Measurements from ENCODE around the gene ACTRT2. TPM values are rescaled to one million over a fixed set of nuclear protein-coding genes. Genes with fewer than 3 reads are reported as not detected.

Gene ACTRT2
- total RNA-seq, 1 experiment from 2014 or later, result not detected

DNA sequence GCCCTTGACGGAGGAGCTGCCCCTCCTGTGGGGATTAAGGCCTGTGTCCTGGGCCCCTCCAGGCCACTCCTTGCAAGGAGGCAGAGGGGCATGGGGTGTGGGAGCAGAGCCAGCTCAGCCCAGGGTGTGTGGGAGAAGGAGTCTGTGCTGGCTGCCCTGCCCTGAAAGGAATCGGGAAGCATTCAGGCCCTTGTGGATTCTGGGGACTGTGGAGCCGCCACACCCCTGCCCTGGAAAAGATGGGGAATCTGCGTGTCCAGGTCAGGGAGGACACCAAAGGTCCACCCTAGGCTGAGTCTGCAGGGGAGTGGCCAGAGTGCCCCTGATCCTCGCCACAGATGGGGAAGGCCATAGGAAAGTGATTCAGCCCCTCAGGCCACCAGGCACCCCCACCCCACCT, 31.2 kb downstream of the ACTRT2 start:
- Histone ChIP-seq H3K27ac (no peak overlapping the region), H3K4me3 (no peak overlapping the region), H3K4me1 (no peaks in the 10 kb centered on the region), H3K27me3 (peaks cover 8% of the 10 kb centered on the region; the same call in 1 of the 2 replicates), H3K9me3 (replicated peaks) (no peaks in the 10 kb centered on the region), H3K36me3 (no peaks in the 10 kb centered on the region)
- no peak for DNase-seq

DNA sequence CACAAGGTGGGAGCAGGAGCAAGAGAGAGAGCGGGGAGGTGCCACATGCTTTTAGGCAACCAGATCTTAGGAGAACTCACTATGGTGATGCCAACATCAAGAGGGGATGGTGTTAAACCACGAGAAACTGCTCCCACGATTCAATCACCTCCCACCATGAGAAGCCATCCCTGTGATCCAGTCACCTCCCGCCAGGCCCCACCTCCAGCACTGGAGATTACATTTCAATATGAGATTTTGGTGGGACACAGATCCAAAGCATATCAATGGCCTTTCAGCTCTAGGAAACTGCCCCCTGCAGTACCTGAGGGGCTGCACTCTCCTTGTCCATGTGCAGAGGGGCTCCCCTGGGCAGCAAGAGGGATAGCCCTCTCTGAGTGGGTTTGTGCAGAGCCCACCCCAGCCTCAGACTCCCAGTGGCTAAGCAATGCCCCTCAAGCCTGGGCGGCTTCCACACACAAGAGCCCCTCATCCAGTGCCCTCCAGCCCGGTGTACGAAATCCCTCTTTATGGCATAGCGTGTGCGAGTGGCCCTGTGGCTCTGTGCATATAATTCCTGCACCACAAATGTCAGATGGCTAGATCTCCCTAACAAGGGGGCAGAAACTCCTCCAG, 32.2 kb downstream of the ACTRT2 start:
- DNase-seq, result no peak
- H3K27ac ChIP-seq, result no peak overlapping the region
- no peaks in the 10 kb centered on the region for H3K9me3 ChIP-seq (replicated peaks)
- no peak overlapping the region for H3K4me3 ChIP-seq
- H3K27me3 ChIP-seq, result peaks cover 8% of the 10 kb centered on the region; the same call in 1 of the 2 replicates
- H3K36me3 ChIP-seq, result no peaks in the 10 kb centered on the region
- no peaks in the 10 kb centered on the region for H3K4me1 ChIP-seq

DNA sequence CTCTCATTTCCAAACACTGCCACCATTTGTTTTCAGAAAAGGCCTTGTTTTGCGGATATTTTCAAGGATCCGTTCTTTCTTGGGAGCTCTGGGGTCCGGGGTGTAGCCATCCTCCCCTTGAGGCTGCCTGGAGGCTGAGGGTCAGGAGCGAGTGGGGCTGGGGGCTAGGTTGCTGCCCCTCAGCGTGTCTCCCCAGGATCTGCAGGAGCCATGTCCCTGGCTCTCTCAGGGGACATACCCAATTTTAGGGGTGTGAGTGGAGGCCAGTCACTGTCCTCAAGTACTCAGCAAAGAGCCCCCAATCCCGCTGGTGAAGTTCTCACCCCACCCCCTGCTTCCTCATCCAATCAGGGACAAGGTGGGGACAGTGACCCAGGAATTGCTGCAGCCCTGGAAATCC, 32.7 kb downstream of the ACTRT2 start:
- no peaks in the 10 kb centered on the region for H3K9me3 ChIP-seq (replicated peaks)
- no peaks in the 10 kb centered on the region for H3K4me1 ChIP-seq
- DNase-seq, result no peak
- H3K36me3 ChIP-seq, result no peaks in the 10 kb centered on the region
- no peak overlapping the region for H3K27ac ChIP-seq
- H3K27me3 ChIP-seq, result peaks cover 8% of the 10 kb centered on the region; the same call in 1 of the 2 replicates
- no peak overlapping the region for H3K4me3 ChIP-seq

DNA sequence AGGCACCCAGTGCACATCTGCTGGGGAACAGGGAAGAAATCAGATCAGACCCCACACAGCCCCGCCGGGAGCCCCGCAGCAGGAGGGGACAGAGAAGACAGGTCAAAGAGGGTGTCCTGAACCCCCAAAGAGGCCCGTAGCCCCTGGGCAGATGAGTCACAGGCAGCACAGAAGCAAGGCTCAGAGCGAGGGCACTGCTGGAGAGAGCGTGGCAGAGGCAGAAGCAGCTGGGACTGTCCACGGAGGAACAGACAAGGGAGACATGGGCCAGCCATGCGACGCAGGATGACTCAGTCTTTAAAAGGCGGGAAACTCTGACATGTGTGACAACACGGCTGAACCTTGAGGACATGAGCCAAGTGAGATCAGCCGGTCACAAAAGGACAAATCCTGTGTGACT, 33.2 kb downstream of the ACTRT2 start:
- Histone ChIP-seq H3K27me3 (peaks cover 8% of the 10 kb centered on the region; the same call in 1 of the 2 replicates), H3K9me3 (replicated peaks) (no peaks in the 10 kb centered on the region), H3K36me3 (no peaks in the 10 kb centered on the region), H3K4me3 (no peak overlapping the region), H3K4me1 (no peaks in the 10 kb centered on the region), H3K27ac (no peak overlapping the region)
- DNase-seq, result no peak

DNA sequence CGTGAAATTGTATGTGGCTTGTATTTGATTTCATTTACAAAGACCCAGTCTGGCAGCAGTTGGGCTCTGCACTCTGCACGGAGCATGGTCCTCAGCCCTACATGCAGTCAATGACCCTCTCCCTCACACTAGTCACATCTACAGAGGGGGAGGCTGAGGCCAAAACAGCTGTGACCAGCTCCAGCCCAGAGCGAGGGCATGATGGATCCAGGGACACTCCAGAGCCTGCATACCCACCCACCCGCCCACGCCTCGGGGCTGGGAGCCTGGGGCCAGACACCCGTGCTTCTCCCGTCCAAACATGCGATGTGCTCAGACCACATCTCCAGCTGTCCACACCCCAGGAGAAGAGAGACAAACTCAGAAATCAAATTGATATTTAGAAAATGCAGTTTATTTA, 33.8 kb downstream of the ACTRT2 start:
- H3K36me3 ChIP-seq, result no peaks in the 10 kb centered on the region
- H3K9me3 ChIP-seq (replicated peaks), result no peaks in the 10 kb centered on the region
- no peak overlapping the region for H3K27ac ChIP-seq
- no peak for DNase-seq
- H3K27me3 ChIP-seq, result peaks cover 8% of the 10 kb centered on the region; the same call in 1 of the 2 replicates
- H3K4me3 ChIP-seq, result no peak overlapping the region
- no peaks in the 10 kb centered on the region for H3K4me1 ChIP-seq

DNA sequence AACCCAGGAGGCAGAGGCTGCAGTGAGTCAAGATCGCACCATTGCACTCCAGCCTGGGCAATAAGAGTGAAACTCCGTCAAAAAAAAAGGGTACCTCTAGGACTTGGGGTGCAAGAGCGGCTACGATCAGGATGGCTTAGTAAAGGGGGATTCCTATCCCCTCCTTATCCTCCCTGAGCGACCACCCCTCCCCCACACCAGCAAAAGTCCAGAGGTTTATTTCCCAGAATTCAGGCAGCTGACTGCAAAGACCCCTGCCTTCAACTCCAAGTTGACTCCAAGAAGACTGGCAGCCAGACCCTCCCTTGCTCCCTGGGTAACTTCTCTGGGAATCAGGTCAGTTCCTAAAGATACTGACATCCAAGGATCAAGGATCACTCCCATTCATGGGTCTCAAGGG, 35.4 kb downstream of the ACTRT2 start:
- no peak overlapping the region for H3K27ac ChIP-seq
- H3K27me3 ChIP-seq, result peaks cover 13% of the 10 kb centered on the region; the same call in 1 of the 2 replicates
- no peak for DNase-seq
- H3K36me3 ChIP-seq, result no peaks in the 10 kb centered on the region
- no peaks in the 10 kb centered on the region for H3K4me1 ChIP-seq
- H3K9me3 ChIP-seq (replicated peaks), result no peaks in the 10 kb centered on the region
- no peak overlapping the region for H3K4me3 ChIP-seq

DNA sequence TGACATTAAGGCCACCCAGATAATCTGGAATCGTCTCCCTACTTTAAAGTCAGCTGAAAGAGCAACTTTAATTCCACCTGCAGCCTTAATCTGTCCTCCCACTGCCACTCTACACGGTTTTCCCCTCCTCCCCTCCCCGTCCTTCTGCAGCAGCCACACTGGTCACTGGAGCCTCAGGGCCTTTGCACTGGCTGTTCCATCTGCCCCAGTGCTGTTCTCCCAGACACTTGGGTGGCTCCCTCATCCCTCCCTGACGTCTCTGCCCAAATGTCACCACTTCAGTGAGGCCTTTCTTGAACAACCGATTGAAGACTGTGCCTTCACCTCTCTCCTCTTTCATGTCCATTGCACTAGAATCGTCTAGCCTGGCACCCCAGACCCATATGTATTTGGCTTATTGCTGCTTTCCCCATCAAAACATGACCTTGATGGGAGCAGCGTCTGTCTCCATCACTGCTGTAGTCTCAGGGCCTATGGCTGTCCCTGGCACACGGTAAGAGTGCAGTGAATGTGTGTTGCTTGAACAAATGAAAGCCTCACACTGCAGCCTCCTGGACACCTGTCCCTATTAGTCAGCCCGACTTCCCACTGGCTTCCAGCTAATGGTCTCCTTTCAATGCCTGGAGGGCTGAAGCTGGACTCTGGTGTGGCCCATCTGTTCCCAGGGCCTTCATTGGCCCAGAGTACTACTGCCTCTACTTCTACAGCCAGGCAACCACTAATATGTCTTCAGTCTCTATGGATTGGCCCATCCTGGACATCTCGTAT, 37.2 kb downstream of the ACTRT2 start:
- Histone ChIP-seq H3K4me1 (no peaks in the 10 kb centered on the region), H3K27me3 (peaks cover 13% of the 10 kb centered on the region; the same call in 1 of the 2 replicates), H3K36me3 (no peaks in the 10 kb centered on the region), H3K4me3 (no peak overlapping the region), H3K27ac (no peak overlapping the region), H3K9me3 (replicated peaks) (no peaks in the 10 kb centered on the region)
- peak in 1 of 2 experiments; percentile 58 for DNase-seq

DNA sequence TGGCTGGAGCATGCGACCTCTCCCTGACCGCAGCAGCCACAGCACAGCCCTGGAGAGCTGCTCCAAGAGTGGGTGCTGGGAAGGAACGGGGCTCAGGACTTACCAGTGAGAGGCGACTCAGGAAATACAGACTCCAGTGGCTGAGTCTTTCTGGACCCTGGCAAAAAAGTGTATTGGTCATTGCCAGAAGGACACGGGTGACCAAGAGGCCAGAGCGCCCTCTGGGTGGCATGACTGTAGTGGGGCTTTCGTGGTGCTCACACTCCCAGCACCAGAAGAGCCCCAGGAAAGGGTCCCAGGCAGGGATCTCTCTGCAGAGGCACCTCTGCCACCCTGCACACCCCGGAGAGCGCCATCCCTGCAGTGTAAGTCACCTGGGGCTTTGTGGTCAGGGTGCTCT, 38.9 kb downstream of the ACTRT2 start:
- no peak overlapping the region for H3K27ac ChIP-seq
- no peak overlapping the region for H3K4me3 ChIP-seq
- no peaks in the 10 kb centered on the region for H3K36me3 ChIP-seq
- H3K4me1 ChIP-seq, result no peaks in the 10 kb centered on the region
- no peaks in the 10 kb centered on the region for H3K9me3 ChIP-seq (replicated peaks)
- no peak for DNase-seq
- peaks cover 13% of the 10 kb centered on the region; the same call in 1 of the 2 replicates for H3K27me3 ChIP-seq

DNA sequence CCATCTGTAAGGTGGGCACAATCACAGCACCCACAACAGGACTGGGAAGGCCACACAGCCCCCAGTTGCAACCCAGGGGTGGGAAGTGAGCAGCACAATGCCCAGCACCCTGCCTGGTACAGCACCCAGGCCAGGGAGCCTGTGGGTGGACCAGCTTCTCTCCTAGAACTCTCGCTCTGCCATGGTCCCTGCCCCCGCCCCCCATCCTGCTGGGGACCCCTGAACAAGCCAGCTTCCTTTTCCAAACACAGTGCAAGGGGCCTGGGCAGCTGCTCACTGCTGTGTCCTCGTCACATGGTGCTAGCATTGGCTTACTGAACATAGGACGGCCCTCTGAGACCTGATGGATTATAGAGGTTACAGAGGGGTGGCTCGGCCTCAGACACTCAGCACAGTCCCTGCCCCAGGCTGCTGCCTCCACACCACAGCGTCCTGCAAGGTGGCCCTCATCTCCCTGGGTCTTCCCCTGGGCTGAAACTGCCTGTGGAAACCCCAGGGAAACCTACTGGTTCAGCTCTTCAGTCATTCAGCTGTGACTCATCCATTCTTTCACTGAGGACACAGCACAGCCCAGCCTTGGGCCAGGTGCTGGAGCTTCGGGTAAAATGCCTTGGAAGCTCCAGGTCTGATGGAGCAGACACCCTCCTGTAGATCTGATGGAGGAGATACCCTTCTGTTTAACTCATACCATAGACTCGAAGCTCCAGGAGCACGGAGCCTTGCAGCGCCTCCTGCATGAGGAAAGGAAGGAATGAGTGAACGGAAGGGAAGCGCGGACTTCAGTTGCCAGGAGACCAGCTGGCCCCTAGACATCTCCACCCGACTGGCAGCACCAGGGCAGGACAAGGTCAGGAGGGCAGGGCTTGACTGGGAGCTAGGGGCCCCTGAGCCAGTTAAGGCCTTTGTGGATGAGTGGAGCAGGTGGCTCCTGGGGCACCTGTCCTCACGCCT, 39.6 kb downstream of the ACTRT2 start:
- no peak for DNase-seq
- Histone ChIP-seq H3K4me3 (no peak overlapping the region), H3K27ac (no peak overlapping the region), H3K27me3 (peaks cover 13% of the 10 kb centered on the region; the same call in 1 of the 2 replicates), H3K4me1 (no peaks in the 10 kb centered on the region), H3K36me3 (no peaks in the 10 kb centered on the region), H3K9me3 (replicated peaks) (no peaks in the 10 kb centered on the region)

DNA sequence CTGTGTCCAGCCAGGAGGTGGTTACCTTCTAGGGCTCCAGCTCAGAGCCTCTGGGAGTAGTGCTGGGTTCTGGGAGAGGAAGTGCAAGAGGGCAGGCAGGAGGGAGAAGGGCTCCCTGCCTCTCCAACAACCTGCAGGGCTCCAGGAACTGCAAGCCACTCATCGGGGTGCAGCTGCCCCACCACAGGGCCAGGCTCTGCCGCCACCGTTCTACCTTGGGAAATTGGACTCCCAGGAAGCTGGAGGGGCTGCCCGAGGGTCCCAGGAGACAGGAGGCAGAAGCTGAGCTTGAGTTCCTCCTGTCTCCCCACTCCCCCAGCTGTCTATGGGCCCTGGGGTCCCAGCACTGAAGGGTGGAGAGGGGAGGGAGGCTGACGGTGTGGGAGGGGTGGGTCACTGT, 40.3 kb downstream of the ACTRT2 start:
- no peak overlapping the region for H3K27ac ChIP-seq
- H3K4me1 ChIP-seq, result no peaks in the 10 kb centered on the region
- no peak overlapping the region for H3K4me3 ChIP-seq
- H3K36me3 ChIP-seq, result no peaks in the 10 kb centered on the region
- no peaks in the 10 kb centered on the region for H3K9me3 ChIP-seq (replicated peaks)
- peaks cover 10% of the 10 kb centered on the region; the same call in 1 of the 2 replicates for H3K27me3 ChIP-seq
- DNase-seq, result no peak

DNA sequence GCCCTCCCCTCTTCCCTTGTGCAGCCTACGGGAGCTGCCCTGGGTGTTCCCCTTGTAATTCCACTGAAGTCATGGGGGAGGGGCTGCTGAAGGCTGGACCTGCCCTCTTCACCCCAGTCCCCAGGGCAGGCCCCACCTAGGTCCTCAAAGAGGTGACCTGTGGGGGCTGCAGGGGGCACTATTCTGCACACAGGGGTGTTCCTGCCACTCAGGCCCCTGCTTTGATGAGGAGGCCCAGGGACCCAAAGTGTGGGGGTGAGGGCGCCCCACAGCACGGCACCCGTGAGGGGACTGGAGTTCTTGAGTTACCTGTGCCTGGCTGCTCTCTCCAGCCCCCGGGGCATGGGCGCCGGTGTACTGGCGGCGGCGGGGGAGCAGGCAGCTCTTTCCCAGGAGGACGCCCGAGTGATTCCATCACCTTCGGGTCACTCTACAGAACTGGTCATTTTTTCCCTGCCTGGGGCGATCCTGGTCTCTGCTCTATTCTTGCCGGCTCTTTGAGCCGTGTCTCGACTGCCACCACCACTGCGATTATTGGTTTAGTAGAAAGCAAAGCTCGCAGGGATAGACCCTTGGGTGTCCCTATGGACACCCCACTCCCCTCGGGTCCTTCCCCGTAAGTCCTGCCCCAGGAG, 40.8 kb downstream of the ACTRT2 start:
- no peaks in the 10 kb centered on the region for H3K4me1 ChIP-seq
- no peak overlapping the region for H3K27ac ChIP-seq
- no peak for DNase-seq
- peaks cover 10% of the 10 kb centered on the region; the same call in 1 of the 2 replicates for H3K27me3 ChIP-seq
- H3K36me3 ChIP-seq, result no peaks in the 10 kb centered on the region
- H3K4me3 ChIP-seq, result no peak overlapping the region
- no peaks in the 10 kb centered on the region for H3K9me3 ChIP-seq (replicated peaks)

DNA sequence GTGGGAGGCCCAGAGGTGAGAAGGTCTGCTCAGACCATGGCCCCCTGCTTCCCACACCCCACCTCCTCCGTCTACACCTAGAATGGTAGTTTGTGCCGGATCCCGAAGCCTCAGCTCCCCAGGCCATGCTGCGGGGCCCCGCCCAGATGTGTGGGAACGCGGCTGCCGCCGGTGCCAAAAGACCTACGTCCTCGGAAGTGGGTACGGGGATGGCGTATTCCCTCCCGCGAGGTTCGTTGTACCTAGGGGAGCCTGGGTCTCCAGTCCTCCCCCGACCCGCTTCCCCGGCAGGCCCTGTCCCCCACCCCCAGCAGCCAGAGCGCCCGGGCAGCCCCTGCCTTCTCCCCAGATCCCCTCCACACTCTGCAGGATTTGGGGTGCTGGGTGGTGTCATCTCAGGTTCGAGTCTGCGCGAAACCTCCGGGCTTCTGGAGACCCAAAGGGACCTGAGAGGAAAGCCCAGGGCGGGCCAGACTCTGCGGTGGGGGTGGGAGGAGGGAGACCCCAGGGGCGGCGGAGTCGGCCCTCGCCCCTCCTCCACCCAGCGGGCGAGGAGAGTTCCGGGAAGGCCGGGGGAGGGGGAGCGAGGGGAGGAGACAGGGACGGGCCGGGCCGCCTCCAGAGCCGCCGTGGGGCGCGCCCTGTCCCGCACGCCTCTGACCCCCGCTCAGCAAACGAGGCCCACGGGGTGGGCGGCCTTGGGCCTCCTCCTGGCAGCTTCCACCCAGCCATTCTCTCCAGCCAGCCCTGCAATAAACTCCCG, 41.5 kb downstream of the ACTRT2 start:
- H3K4me1 ChIP-seq, result no peaks in the 10 kb centered on the region
- H3K27me3 ChIP-seq, result peaks cover 10% of the 10 kb centered on the region; the same call in 1 of the 2 replicates
- no peaks in the 10 kb centered on the region for H3K9me3 ChIP-seq (replicated peaks)
- no peak overlapping the region for H3K27ac ChIP-seq
- no peak overlapping the region for H3K4me3 ChIP-seq
- DNase-seq, result no peak
- H3K36me3 ChIP-seq, result no peaks in the 10 kb centered on the region

DNA sequence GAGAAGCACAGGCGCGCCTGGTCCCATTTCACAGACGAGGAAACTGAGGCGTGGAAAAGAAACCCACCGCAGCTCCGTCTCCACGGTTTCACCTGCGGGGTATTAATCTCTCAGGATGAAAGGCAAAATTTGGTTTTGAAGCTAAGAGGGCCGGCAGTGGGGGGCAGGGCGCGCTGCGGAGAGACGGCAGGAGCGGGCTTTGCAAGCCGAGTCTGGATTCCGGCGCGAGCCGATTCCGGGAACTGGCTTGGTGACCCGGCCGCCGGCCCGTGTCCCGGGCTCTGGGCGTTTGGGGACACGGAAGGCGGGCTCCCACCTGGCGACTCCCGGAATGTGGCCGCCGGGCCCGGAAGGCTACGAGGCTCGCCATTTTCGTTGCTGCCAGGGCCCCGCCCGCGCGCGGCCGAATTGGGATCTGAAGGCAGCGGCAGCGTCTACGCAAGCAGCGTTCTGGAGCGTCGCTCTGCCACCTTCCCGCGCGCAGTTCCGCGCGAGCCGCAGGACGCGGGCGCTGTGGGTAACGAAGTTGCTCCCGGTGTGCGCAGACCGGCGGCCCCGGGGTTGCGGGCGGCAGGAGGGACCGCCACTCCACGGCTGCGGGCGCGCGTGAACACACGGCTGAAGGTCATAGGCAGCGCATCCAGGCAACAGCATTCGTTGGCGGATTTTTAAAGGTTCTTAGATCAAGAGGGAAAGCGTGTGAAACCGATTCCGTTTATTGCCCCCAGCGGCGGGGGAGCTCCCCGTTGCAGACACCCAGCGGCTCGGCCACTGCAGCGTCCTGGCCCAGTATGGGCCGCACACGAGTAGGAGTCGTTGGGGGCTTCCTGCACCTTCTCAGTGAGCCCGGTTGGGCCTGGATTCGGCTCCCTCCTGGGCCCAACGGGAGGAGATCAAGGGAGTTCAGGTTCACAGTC, 42.4 kb downstream of the ACTRT2 start:
- DNase-seq, result no peak

More for the DNA sequence above, 42.4 kb downstream of the ACTRT2 start:
- Histone ChIP-seq H3K27ac (no peak overlapping the region), H3K27me3 (peaks cover 5% of the 10 kb centered on the region; the same call in 1 of the 2 replicates), H3K36me3 (no peaks in the 10 kb centered on the region), H3K4me3 (no peak overlapping the region), H3K4me1 (no peaks in the 10 kb centered on the region), H3K9me3 (replicated peaks) (no peaks in the 10 kb centered on the region)
